Endothelial cell of umbilical vein (primary cell): ENCODE measurements around the gene RALGAPA1. TPM values are rescaled to one million over a fixed set of nuclear protein-coding genes. Genes with fewer than 3 reads are reported as not detected.

Source experiments
- BruUV-seq: library from RNA; stranded (reverse); fragments of 400-500 nt; replicated peaks from 2 replicates; lab custom pipeline; 2021; lab: Mats Ljungman, UMichigan
- CTCF ChIA-PET: fragments of 300-600, 350-600 bp; sonication (Branson Sonifier 250); formaldehyde crosslinking; loops from one replicate; lab custom pipeline; 2021; ENCODE audit warnings: antibody characterized with exemption, inconsistent platforms; lab: Charles Lee
- POLR2A ChIA-PET: fragments of 300-600, 350-600 bp; sonication (Branson Sonifier 250); formaldehyde crosslinking; loops from one replicate; lab custom pipeline; 2021; ENCODE audit warnings: antibody characterized with exemption, inconsistent platforms; lab: Charles Lee
- DNase-seq: peaks from one replicate; pipeline ENCODE4 v3.0.0-alpha.2; 2011; ENCODE audit warnings: low read depth, low spot score
- FAIRE-seq: peaks from 2 replicates; lab custom pipeline; 2011; peaks lifted over from hg19 to GRCh38; lab: Jason Lieb, UNC
- H2AFZ ChIP-seq: 2 replicates; pipeline ENCODE4 v1.6.0; 2012; ENCODE audit warnings: low read depth, low read length, control low read depth, inconsistent platforms
- H3K27ac ChIP-seq: 2 replicates; pipeline ENCODE4 v1.5.1; 2011; ENCODE audit warnings: low read depth, mild to moderate bottlenecking, control low read depth, low read length, moderate library complexity; ENCODE audit not compliant: insufficient read depth
- H3K27me3 ChIP-seq, 2 experiments: 2 replicates each; pipeline versions ENCODE4 v1.6.0 to v1.6.1; 2011; ENCODE audit warnings: low read length in 2 of 2, mixed read lengths in 1 of 2; ENCODE audit not compliant: control insufficient read depth in 2 of 2, insufficient read depth in 2 of 2
- H3K36me3 ChIP-seq, 2 experiments: 2 replicates in 1 of 2; 3 replicates in 1 of 2; pipeline ENCODE4 v1.5.1; 2011; ENCODE audit warnings: low read length in 2 of 2, mild to moderate bottlenecking in 1 of 2, moderate library complexity in 1 of 2; ENCODE audit not compliant: control insufficient read depth in 2 of 2, insufficient read depth in 2 of 2; ENCODE audit errors: extremely low read depth in 1 of 2
- H3K4me1 ChIP-seq: 3 replicates; pipeline ENCODE4 v1.5.1; 2011; ENCODE audit warnings: mild to moderate bottlenecking, low read length; ENCODE audit not compliant: control insufficient read depth, insufficient read depth; ENCODE audit errors: extremely low read depth
- H3K4me2 ChIP-seq: 2 replicates; pipeline ENCODE4 v1.6.1; 2011; ENCODE audit warnings: low read length, control low read depth, mixed read lengths; ENCODE audit not compliant: insufficient read depth
- H3K4me3 ChIP-seq, 3 experiments: fragments of 200-600 bp in 1 of 3; sonication (generic), shearing (Covaris generic) in 1 of 3; replicated peaks in 1 of 3; 2 replicates each; pipeline ENCODE4 v1.5.1; 2011 to 2016; ENCODE audit warnings: control low read depth in 3 of 3, low read length in 3 of 3, mild to moderate bottlenecking in 2 of 3, inconsistent platforms in 1 of 3, low read depth in 1 of 3, moderate library complexity in 1 of 3; ENCODE audit not compliant: insufficient read depth in 1 of 3
- H3K79me2 ChIP-seq: 2 replicates; pipeline ENCODE4 v1.6.0; 2012; ENCODE audit warnings: low read length, inconsistent platforms; ENCODE audit not compliant: control insufficient read depth, insufficient read depth
- H3K9ac ChIP-seq: replicated peaks from 2 replicates; pipeline ENCODE3; 2011; ENCODE audit warnings: low read length, control low read depth; ENCODE audit not compliant: insufficient read depth; ENCODE audit errors: extremely low read depth
- H3K9me1 ChIP-seq: replicated peaks from 3 replicates; pipeline ENCODE4 v1.6.0; 2011; ENCODE audit warnings: mild to moderate bottlenecking, low read length; ENCODE audit not compliant: control insufficient read depth, insufficient read depth; ENCODE audit errors: extremely low read depth
- H3K9me3 ChIP-seq: replicated peaks from 2 replicates; pipeline ENCODE4 v1.5.1; 2012; ENCODE audit warnings: low read length, inconsistent platforms; ENCODE audit not compliant: control insufficient read depth, insufficient read depth
- H4K20me1 ChIP-seq: replicated peaks from 2 replicates; pipeline ENCODE3; 2011; ENCODE audit warnings: mild to moderate bottlenecking, low read length; ENCODE audit not compliant: control insufficient read depth, insufficient read depth; ENCODE audit errors: extremely low read depth
- CTCF ChIP-seq, 2 donors: IDR thresholded peaks; 1 replicate in 1 of 2; 2 replicates in 1 of 2; pipeline ENCODE4 v1.5.1; 2011; ENCODE audit warnings: low read length in 2 of 2, mild to moderate bottlenecking in 2 of 2, moderate library complexity in 2 of 2, control low read depth in 1 of 2, inconsistent platforms in 1 of 2, low read depth in 1 of 2; ENCODE audit not compliant: insufficient read depth in 1 of 2; ENCODE audit errors: extremely low read depth in 1 of 2
- FOS ChIP-seq: IDR thresholded peaks from 2 replicates; pipeline ENCODE4 v1.6.1; 2011; ENCODE audit warnings: mild to moderate bottlenecking, low read length, moderate library complexity, borderline replicate concordance; ENCODE audit not compliant: insufficient read depth
- JUN ChIP-seq: IDR thresholded peaks from 2 replicates; pipeline ENCODE4 v1.6.1; 2011; ENCODE audit warnings: borderline replicate concordance, low read depth; ENCODE audit not compliant: insufficient read length, insufficient read depth
- MAX ChIP-seq: IDR thresholded peaks from 2 replicates; pipeline ENCODE4 v1.6.1; 2011; ENCODE audit not compliant: insufficient read depth, insufficient read length
- MYC ChIP-seq: IDR thresholded peaks from one replicate; pipeline ENCODE4 v1.6.1; 2011; ENCODE audit warnings: mild to moderate bottlenecking, low read depth, low read length
- POLR2A ChIP-seq: IDR thresholded peaks from 2 replicates; pipeline ENCODE4 v1.6.1; 2012; ENCODE audit warnings: low read depth, mild to moderate bottlenecking, control low read depth, low read length
- dilution Hi-C: fragments of 300-500 bp; cut with MboI; formaldehyde crosslinking; loops from one replicate; pipeline ENCODE4 v1.15.0; 2019; ENCODE audit warnings: low sequenced_read_pairs; ENCODE audit not compliant: extremely low pct_ligation_motif_present
- intact Hi-C: fragments of 100-400 bp; cut with micrococcal nuclease; formaldehyde crosslinking; loops from one replicate; pipeline ENCODE4 v1.10.0; 2022
- polyA plus RNA-seq, 4 experiments: library from polyadenylated mRNA; depleted of rRNA in 3 of 4; stranded (reverse) in 3 of 4; unstranded in 1 of 4; fragments of >200 nt; gene quantifications; 2 replicates each; pipeline versions ENCODE4 v1.2.1 to v1.2.3, GENCODE V29; 2011 to 2012; ENCODE audit warnings: missing spikeins in 1 of 4
- total RNA-seq: library from RNA; stranded (reverse); gene quantifications from 2 replicates; pipeline ENCODE4 v1.2.3, GENCODE V29; 2021

Gene RALGAPA1
- total and polyA plus RNA-seq, 2 donors (not counting 3 experiments of a cell fraction or from before 2014, with no cell fraction given): 6.1 to 30.9 TPM

- Histone ChIP-seq H3K27ac (no peak overlapping the region), H3K36me3 (no peaks in the 10 kb centered on the region), H3K9me1 (no peaks in the 10 kb centered on the region), H2AFZ (no peak overlapping the region), H4K20me1 (no peaks in the 10 kb centered on the region), H3K27me3 (no peaks in the 10 kb centered on the region), H3K4me1 (no peaks in the 10 kb centered on the region), H3K79me2 (no peaks in the 10 kb centered on the region), H3K9me3 (no peaks in the 10 kb centered on the region), H3K9ac (no peak overlapping the region), H3K4me3 (no peak overlapping the region), H3K4me2 (no peak overlapping the region)
- CTCF ChIA-PET: no interaction called here
- POLR2A ChIA-PET: no interaction called here
- TF ChIP-seq JUN: no peak
- no peak for TF ChIP-seq MAX
- no peak for TF ChIP-seq MYC
- TF ChIP-seq FOS: no peak
- no peak for TF ChIP-seq CTCF (IDR thresholded peaks at IDR 0.05; ENCODE audit: extremely low read depth in 1 of 2, insufficient read depth in 1 of 2, low read depth in 1 of 2, low read length in 2 of 2)
- no peak for TF ChIP-seq POLR2A
- intact Hi-C loops (no loop called here), dilution Hi-C loops (no loop called here)
- BruUV-seq: no TSS peak
- DNase-seq (no peak), FAIRE-seq (no peak)
These were observed 237.5 kb downstream of the RALGAPA1 start for GRCh38 chr14:35571598-35571997.
